GM18907 (cell line): ENCODE measurements around the gene ITGA3.
"Not testable (repeated sequence)": the region's sequence is repeated elsewhere in the genome, so short reads cannot be mapped to it uniquely, and the experiment has no call there.

Experiments
- ATAC-seq: cut with Tn5 transposase; IDR thresholded peaks from one replicate; pipeline ENCODE4 v1.9.1; 2021; ENCODE audit warnings: mild to moderate bottlenecking, moderate library complexity; ENCODE audit not compliant: unreplicated experiment

Gene ITGA3

GRCh38 chr17:50034498-50035364 is 21.2 kb upstream of the ITGA3 start:
- ATAC-seq, result no peak

- ATAC-seq, result no peak
These were observed 20.5 kb upstream of the ITGA3 start for GRCh38 chr17:50035421-50035879.

DNA sequence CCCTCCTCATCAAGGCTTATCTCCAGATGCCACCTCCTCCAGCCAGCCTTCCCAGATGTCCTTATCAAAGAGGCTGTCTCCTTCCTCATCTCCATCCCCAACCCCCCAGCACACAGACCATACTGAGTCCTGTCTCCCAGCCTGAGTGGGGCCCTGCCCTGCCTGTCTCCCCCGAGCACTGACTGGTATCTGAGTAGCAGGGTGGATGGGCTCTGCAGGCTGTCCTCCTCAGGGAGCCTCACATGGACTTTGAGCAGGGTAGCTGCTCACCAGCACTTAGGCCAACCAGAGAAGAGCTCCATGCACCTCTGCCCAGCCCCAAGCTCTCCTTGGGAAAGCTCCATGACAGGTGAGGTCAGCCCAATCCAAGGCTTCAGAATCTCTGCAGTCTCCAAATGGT is 20.0 kb upstream of the ITGA3 start:
- ATAC-seq, result no peak

- ATAC-seq, result no peak
These were observed 19.3 kb upstream of the ITGA3 start for GRCh38 chr17:50036455-50037261.

- no peak for ATAC-seq
These were observed 18.4 kb upstream of the ITGA3 start for GRCh38 chr17:50037321-50038107.

DNA sequence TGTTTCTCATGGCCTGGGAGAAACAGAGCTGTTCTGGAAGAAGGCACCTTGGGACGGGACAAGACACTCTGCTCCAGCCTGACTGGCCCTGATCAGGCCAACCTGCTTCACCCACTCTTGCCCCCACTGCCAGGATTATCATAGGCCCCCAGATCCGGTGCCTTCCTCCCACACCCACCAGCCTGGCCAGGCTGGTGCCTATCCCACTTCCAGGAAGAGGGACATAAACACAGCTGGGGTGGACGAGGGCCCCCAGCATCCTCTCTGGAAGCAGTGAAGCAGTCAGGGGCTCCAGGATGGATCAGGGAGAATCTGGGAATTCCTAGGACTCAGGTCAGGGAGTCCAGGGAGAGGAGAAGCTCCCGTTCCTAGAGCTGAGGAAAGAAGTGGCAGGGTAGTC is 16.9 kb upstream of the ITGA3 start:
- no peak for ATAC-seq

DNA sequence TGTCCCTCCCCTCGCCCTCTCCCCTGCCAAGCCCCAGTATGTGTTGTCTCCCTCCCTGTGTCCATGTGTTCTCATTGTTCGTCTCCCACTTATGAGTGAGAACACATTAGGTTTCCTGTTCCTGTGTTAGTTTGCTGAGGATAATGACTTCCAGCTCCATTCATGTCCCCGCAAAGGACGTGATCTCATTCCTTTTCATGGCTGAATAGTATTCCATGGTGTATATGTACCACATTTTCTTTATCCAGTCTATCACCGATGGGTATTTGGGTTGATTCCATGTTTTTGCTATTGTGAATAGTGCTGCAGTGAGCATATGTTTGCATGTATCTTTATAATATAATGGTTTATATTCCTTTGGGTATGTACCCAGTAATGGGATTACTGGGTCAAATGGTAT is 15.4 kb upstream of the ITGA3 start:
- ATAC-seq, result not testable (repeated sequence)

DNA sequence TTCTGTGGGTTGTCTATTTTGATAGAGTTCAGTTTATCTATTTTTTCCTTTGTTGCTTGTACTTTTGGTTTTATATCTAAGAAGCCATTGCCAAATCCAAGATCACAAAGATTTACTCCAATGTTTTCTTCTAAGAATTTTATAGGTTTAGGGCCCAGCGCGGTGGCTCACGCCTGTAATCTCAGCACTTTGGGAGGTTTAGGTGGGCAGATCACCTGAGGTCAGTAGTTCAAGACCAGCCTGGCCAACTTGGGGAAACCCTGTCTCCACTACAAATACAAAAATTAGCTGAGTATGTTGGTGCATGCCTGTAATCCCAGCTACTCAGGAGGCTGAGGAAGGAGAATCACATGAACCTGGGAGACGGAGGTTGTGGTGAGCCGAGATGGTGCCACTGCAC is 13.7 kb upstream of the ITGA3 start:
- no peak for ATAC-seq

DNA sequence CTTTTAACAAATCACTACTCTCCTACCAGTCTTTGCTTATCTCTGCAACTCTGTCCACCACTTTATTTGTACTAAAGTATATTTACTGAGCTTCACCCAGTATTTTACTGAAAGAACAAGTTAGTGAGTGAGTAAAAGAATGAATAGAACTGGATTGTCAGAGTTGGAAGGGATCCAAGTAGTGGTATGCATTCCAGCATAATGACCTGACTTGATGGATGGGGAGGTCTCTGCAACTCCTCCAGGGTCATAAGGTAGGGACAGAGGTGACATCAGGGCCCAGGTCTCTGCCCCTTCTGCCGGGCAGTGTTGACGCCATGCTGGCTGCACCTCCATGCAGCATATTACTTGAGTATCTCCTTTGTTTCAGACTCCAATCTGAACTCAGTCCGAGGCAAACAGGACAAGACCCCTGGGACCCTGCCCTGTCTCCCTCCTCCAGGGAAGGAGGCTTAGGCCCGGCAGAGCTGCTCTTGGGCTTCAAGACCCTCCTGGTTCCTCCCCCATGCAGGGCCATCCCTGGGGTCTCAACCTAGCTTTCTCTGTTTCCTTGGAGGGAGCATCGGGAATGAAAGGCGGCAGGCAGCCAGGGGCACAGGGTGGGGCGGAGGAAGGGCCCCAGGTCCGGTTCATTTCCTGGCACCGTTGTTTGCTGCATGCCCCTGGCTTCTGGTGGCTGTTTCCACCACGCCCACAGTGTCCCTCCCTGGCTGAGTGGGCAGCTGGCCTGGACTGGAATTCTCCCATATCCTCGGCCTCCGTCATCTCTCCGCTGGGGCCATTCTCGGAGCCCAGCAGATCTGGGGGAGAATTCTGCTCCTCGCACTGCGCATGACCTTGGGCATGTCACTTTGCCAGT is 12.4 kb upstream of the ITGA3 start:
- no peak for ATAC-seq

- no peak for ATAC-seq
These were observed 11.4 kb upstream of the ITGA3 start for GRCh38 chr17:50044483-50044882.

- ATAC-seq, result no peak
These were observed 10.8 kb upstream of the ITGA3 start for GRCh38 chr17:50045154-50045553.

DNA sequence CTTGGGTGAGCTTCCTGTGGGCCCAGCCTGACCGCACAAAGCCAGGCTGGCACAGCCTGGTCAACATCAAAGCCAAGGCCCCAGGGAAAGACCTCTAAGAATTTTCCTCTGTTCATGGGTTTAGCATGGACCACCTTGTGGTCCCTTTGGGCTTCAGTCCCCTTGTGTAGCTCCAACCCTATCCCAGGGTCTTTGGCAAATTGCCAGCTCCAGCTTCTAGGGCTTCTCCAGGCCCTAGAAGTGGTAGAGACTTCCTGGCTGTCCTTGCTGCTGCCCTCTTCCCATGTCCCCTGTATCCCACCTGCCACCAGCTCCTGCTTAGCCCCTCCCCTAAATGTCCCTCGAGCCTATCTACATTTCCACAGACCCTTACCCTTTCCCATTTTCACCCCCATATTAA is 9.7 kb upstream of the ITGA3 start:
- ATAC-seq, result no peak

DNA sequence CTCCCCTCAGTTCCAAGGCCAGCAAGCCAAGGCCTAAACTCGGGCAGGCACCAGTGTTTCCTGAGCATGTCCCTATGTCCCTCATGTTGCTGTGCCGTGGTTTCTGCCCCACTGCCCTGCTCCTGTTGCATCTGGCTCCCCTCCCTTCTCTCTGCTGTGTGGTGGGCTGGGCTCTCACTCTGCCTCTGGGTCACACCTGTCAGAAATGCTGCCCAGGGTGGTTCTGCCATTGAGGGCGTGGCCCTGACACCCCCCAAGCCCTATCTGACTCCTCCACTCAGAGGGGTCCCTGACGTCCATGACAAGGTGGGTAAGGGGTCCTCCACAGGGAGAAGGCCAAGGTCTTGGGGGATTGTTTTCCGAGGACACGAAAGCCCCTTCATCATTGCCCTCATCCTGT is 9.2 kb upstream of the ITGA3 start:
- ATAC-seq, result no peak

DNA sequence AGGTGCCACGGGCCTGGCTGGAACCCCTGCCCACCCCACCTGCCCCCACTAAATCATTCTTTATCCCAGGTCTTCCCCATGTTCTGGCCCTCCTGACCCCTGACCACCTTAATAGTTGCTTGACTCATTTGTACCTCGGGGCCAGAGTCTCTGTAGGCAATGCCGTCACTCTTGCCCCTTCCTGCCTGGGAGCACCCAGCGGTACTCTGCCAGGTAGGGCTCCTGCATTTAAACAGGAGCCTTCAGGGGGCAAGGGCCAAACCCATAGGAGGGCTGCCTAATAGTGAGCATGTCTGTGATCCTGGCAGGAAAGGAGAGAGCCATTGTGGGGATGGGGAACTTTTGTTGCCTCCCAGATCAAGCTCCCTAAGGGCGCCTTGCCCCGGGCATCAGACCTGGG is 8.8 kb upstream of the ITGA3 start:
- ATAC-seq, result no peak

- ATAC-seq, result no peak
These were observed 8.3 kb upstream of the ITGA3 start for GRCh38 chr17:50047488-50048126.

DNA sequence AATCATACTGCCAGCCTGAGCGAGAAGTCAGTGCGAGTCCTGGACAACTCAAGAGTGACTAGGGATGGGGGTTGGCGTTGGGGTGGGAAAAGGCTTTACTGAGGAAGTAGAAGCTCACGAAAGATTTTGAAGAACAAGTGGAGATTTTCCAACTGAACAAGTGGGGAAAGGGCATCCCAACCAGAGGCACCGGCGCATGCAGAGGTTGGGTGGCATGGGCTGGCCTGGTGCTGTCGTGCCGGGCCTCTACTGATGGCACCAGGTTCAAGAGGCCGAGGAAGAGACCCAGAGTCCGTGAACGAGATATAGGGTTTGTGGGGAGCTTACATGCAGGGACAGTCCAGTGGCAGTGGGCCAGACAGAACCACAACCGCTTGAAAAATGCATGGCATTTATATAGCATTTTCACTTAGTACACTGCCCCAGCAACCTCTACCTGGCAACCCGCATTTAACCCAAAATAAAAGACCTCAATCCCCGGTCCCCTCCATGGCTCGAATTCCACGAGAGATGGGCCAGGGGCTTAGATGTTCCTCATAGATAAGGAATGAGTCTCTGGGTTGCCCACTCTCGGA is 7.7 kb upstream of the ITGA3 start:
- ATAC-seq, result no peak

GRCh38 chr17:50048988-50049387 is 6.9 kb upstream of the ITGA3 start:
- no peak for ATAC-seq

DNA sequence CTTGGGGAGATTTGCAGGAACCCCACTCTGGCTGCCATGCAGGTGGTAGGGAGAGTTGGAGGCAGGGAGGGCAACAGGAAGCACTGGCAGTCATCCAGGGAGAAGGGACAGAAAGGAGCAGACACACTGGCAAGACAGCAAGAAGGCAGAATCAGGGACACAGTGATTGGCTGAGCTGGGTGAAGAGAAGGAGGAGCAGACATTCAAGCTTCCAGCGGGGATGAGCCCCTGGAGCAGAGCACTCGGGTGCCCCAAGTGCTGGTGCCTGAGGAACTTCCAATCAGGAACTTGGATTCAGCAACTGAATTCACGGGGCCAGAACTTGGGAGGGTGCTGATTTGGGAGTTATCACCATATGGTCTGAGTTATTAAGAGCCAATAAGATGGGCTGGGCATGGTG is 6.3 kb upstream of the ITGA3 start:
- ATAC-seq, result no peak

- no peak for ATAC-seq
These were observed 5.4 kb upstream of the ITGA3 start for GRCh38 chr17:50050431-50051032.
